HG02623 (cell line): ENCODE data around the gene WNT3.

ENCODE experiments used
- ATAC-seq: cut with Tn5 transposase; IDR thresholded peaks from one replicate; pipeline ENCODE4 v1.9.1; 2021; ENCODE audit warnings: moderate library complexity; ENCODE audit not compliant: unreplicated experiment

The WNT3 gene

GRCh38 chr17:46836500-46836899 is 18.0 kb upstream of the WNT3 start:
- no peak for ATAC-seq

GRCh38 chr17:46834846-46835245 is 16.4 kb upstream of the WNT3 start:
- ATAC-seq, result no peak

GRCh38 chr17:46833840-46834208 is 15.3 kb upstream of the WNT3 start:
- ATAC-seq, result no peak

- ATAC-seq, result no peak
Observed at GRCh38 chr17:46832945-46833839, 14.7 kb upstream of the WNT3 start.

- ATAC-seq, result no peak
Observed at GRCh38 chr17:46832331-46832821, 13.9 kb upstream of the WNT3 start.

- ATAC-seq, result no peak
Observed at GRCh38 chr17:46831573-46832330, 13.3 kb upstream of the WNT3 start.

GRCh38 chr17:46827274-46827673 is 8.8 kb upstream of the WNT3 start:
- ATAC-seq, result no peak

GRCh38 chr17:46826116-46826515 is 7.6 kb upstream of the WNT3 start:
- no peak for ATAC-seq

GRCh38 chr17:46823657-46824056 is 5.2 kb upstream of the WNT3 start:
- no peak for ATAC-seq

GRCh38 chr17:46822388-46822921 is 4.0 kb upstream of the WNT3 start:
- ATAC-seq, result no peak

GRCh38 chr17:46821482-46822387 is 3.2 kb upstream of the WNT3 start:
- no peak for ATAC-seq

GRCh38 chr17:46820592-46821450 is 2.3 kb upstream of the WNT3 start:
- no peak for ATAC-seq

- no peak for ATAC-seq
Observed at GRCh38 chr17:46819906-46820351, 1.4 kb upstream of the WNT3 start.

GRCh38 chr17:46818929-46819859 is 702 bp upstream of the WNT3 start:
- ATAC-seq, result no peak

- ATAC-seq, result no peak
Observed at GRCh38 chr17:46817901-46818209, 637 bp downstream of the WNT3 start.

GRCh38 chr17:46817151-46817900 is 1.2 kb downstream of the WNT3 start:
- ATAC-seq, result no peak

- ATAC-seq, result no peak
Observed at GRCh38 chr17:46815474-46816353, 2.8 kb downstream of the WNT3 start.
